PC-3 (cell line): ENCODE results near the gene MS4A12. TPM values are rescaled to one million over a fixed set of nuclear protein-coding genes. Genes with fewer than 3 reads are reported as not detected.

ENCODE experiments used
- ATAC-seq: fragments of 200-7000 bp; cut with Tn5 transposase; 2 replicates; pipeline ENCODE4 v1.9.1; 2020; ENCODE audit warnings: mild to moderate bottlenecking, moderate library complexity
- BruUV-seq: library from RNA; stranded (reverse); fragments of 400-500 nt; replicated peaks from 2 replicates; lab custom pipeline; 2021; lab: Mats Ljungman, UMichigan
- CTCF ChIA-PET: fragments of 300-600 bp; sonication (Branson Sonifier 250); formaldehyde crosslinking; loops from one replicate; lab custom pipeline; 2022; ENCODE audit warnings: antibody characterized with exemption; lab: Charles Lee
- POLR2A ChIA-PET: fragments of 300-600 bp; sonication (Branson Sonifier 250); formaldehyde crosslinking; loops from one replicate; lab custom pipeline; 2022; ENCODE audit warnings: antibody characterized with exemption; ENCODE audit not compliant: unreplicated experiment; lab: Charles Lee
- DNase-seq: peaks from one replicate; pipeline ENCODE4 v3.0.0-alpha.2; 2015
- H2AFZ ChIP-seq: fragments of 300-600 bp; sonication (generic); 2 replicates; pipeline ENCODE4 v1.6.0; 2016; ENCODE audit warnings: antibody characterized with exemption, low read length
- H3F3A ChIP-seq: fragments of 300-600 bp; sonication (generic); one replicate; pipeline ENCODE4 v1.6.0; 2017; ENCODE audit warnings: antibody characterized with exemption, low read length, control low read depth, mild to moderate bottlenecking; ENCODE audit not compliant: unreplicated experiment
- H3K27ac ChIP-seq: fragments of 300-600 bp; sonication (generic); 2 replicates; pipeline ENCODE4 v1.5.1; 2016; ENCODE audit warnings: mild to moderate bottlenecking, low read length
- H3K27me3 ChIP-seq: fragments of 300-600 bp; sonication (generic); 2 replicates; pipeline ENCODE4 v1.6.1; 2016; ENCODE audit warnings: low read length, mixed read lengths
- H3K36me3 ChIP-seq: fragments of 300-600 bp; sonication (generic); 2 replicates; pipeline ENCODE4 v1.6.1; 2016; ENCODE audit warnings: low read depth, mixed run types, low read length, mixed read lengths
- H3K4me1 ChIP-seq: fragments of 300-600 bp; sonication (generic); 2 replicates; pipeline ENCODE4 v1.5.1; 2016; ENCODE audit warnings: low read length; ENCODE audit not compliant: insufficient read depth
- H3K4me2 ChIP-seq: fragments of 300-600 bp; sonication (generic); 2 replicates; pipeline ENCODE4 v1.6.0; 2016; ENCODE audit warnings: low read length
- H3K4me3 ChIP-seq: fragments of 300-600 bp; sonication (generic); 2 replicates; pipeline ENCODE4 v1.5.1; 2016; ENCODE audit warnings: mild to moderate bottlenecking, low read length, mixed read lengths
- H3K79me2 ChIP-seq: fragments of 300-600 bp; sonication (generic); 2 replicates; pipeline ENCODE4 v1.6.1; 2017; ENCODE audit warnings: low read length, mixed read lengths
- H3K9ac ChIP-seq: fragments of 300-600 bp; sonication (generic); 2 replicates; pipeline ENCODE4 v1.6.0; 2016; ENCODE audit warnings: mild to moderate bottlenecking, low read length
- H3K9me2 ChIP-seq: fragments of 300-600 bp; sonication (generic); replicated peaks from 2 replicates; pipeline ENCODE4 v1.6.1; 2016; ENCODE audit warnings: mixed run types, low read length, mixed read lengths
- H3K9me3 ChIP-seq: fragments of 300-600 bp; sonication (generic); 2 replicates; pipeline ENCODE4 v1.6.1; 2016; ENCODE audit warnings: low read length, mixed read lengths
- H4K20me1 ChIP-seq: fragments of 300-600 bp; sonication (generic); 2 replicates; pipeline ENCODE4 v1.6.1; 2016; ENCODE audit warnings: low read length, mixed read lengths
- CTCF ChIP-seq: fragments of 300-600 bp; sonication (generic); conservative IDR thresholded peaks from 2 replicates; pipeline ENCODE4 v1.5.1; 2017; ENCODE audit warnings: antibody characterized with exemption, low read depth, mild to moderate bottlenecking, low read length
- EZH2 ChIP-seq: fragments of 300-600 bp; sonication (generic); IDR thresholded peaks from one replicate; pipeline ENCODE4 v1.6.1; 2017; ENCODE audit warnings: antibody characterized with exemption, mild to moderate bottlenecking, low read length; ENCODE audit not compliant: unreplicated experiment
- EZH2phosphoT487 ChIP-seq: fragments of 300-600 bp; sonication (generic); IDR thresholded peaks from 2 replicates; pipeline ENCODE4 v1.6.1; 2018; ENCODE audit warnings: mild to moderate bottlenecking, antibody characterized with exemption, low read length, borderline replicate concordance
- intact Hi-C: fragments of 100-400 bp; cut with micrococcal nuclease; formaldehyde crosslinking; loops from 2 replicates; pipeline ENCODE4 v1.9.0; 2023
- total RNA-seq: library from RNA; depleted of rRNA; stranded (reverse); fragments of >200 nt; gene quantifications from 2 replicates; pipeline ENCODE4 v1.2.3, GENCODE V29; 2014

MS4A12 gene
- total RNA-seq, 1 experiment from 2014 or later, result not detected

GRCh38 chr11:60513496-60514460, 21.2 kb downstream of the MS4A12 start:
- DNase-seq (no peak), ATAC-seq (no peak)
- no peak overlapping the region for H2AFZ ChIP-seq
- no peak overlapping the region for H3K27ac ChIP-seq
- no peak overlapping the region for H3K9ac ChIP-seq
- TF ChIP-seq EZH2phosphoT487 (no peak), EZH2 (no peak), CTCF (no peak)
- no peaks in the 10 kb centered on the region for H3K9me2 ChIP-seq
- no peak overlapping the region for H3K4me2 ChIP-seq
- H3F3A ChIP-seq, result no peaks in the 10 kb centered on the region
- H3K4me1 ChIP-seq, result no peaks in the 10 kb centered on the region
- 0 out of 2 replicates have a peak, but pooled peaks cover 4% of the 10 kb centered on the region for H3K9me3 ChIP-seq
- H3K4me3 ChIP-seq, result no peak overlapping the region
- H3K79me2 ChIP-seq, result no peaks in the 10 kb centered on the region
- CTCF ChIA-PET, result no interaction called here
- POLR2A ChIA-PET, result no interaction called here
- no TSS peak for BruUV-seq
- intact Hi-C loops, result no loop called here
- no peaks in the 10 kb centered on the region for H4K20me1 ChIP-seq
- no peaks in the 10 kb centered on the region for H3K36me3 ChIP-seq
- H3K27me3 ChIP-seq, result peaks cover 70% of the 10 kb centered on the region

GRCh38 chr11:60515144-60515855, 22.7 kb downstream of the MS4A12 start, which contains the start of gene MS4A13:
TSS of gene MS4A13 (plus strand) at chr11:60515392. CDS start at chr11:60518084, 2,692 bp downstream.
- ATAC-seq (no peak), DNase-seq (no peak)
- no peaks in the 10 kb centered on the region for H4K20me1 ChIP-seq
- POLR2A ChIA-PET, result no interaction called here
- H3K9me3 ChIP-seq, result no peaks in the 10 kb centered on the region
- H3K9ac ChIP-seq, result no peak within 1 kb of the TSS
- BruUV-seq, result no TSS peak
- no peak within 1 kb of the TSS for H2AFZ ChIP-seq
- TF ChIP-seq EZH2, result no peak
- TF ChIP-seq EZH2phosphoT487, result no peak
- no peak for TF ChIP-seq CTCF
- no peaks in the 10 kb centered on the region for H3K9me2 ChIP-seq
- H3K27me3 ChIP-seq, result peaks cover 65% of the 10 kb centered on the region
- no peaks in the 10 kb centered on the region for H3F3A ChIP-seq
- CTCF ChIA-PET, result no interaction called here
- H3K79me2 ChIP-seq, result no peaks in the 10 kb centered on the region
- intact Hi-C loops, result no loop called here
- H3K36me3 ChIP-seq, result no peaks in the 10 kb centered on the region
- no peak within 1 kb of the TSS for H3K4me2 ChIP-seq
- no peak within 1 kb of the TSS for H3K27ac ChIP-seq
- no peak within 1 kb of the TSS for H3K4me3 ChIP-seq
- H3K4me1 ChIP-seq, result no peaks in the 10 kb centered on the region
